Activated CD4-positive, alpha-beta T cell treated with anti-CD3 and anti-CD28 coated beads for 36 hours (primary cell): ENCODE results near the gene IKZF3. TPM values are rescaled to one million over a fixed set of nuclear protein-coding genes. Genes with fewer than 3 reads are reported as not detected.
A peak's percentile ranks its signal among the peaks of the same experiment; 100 is the strongest.

Experiments used
- ATAC-seq: fragments of 200-7000 bp; cut with Tn5 transposase; one replicate; pipeline ENCODE4 v1.10.0; 2021; ENCODE audit warnings: mild to moderate bottlenecking, moderate library complexity
- CTCF ChIA-PET: fragments of 350-600 bp; sonication (Branson Sonifier 250); formaldehyde crosslinking; loops from one replicate; lab custom pipeline; 2021; ENCODE audit warnings: antibody characterized with exemption; lab: Charles Lee
- POLR2A ChIA-PET: fragments of 350-600 bp; sonication (Branson Sonifier 250); formaldehyde crosslinking; loops from one replicate; lab custom pipeline; 2021; ENCODE audit warnings: antibody characterized with exemption, inconsistent platforms; lab: Charles Lee
- DNase-seq: peaks from one replicate; pipeline ENCODE4 v3.0.0-alpha.2; 2020
- H3K27ac Mint-ChIP-seq: one replicate; pipeline ENCODE4 v1.8.0; 2021; ENCODE audit warnings: mixed read lengths
- H3K27me3 Mint-ChIP-seq: one replicate; pipeline ENCODE4 v1.8.0; 2021; ENCODE audit warnings: mixed read lengths
- H3K36me3 Mint-ChIP-seq: one replicate; pipeline ENCODE4 v1.8.0; 2021; ENCODE audit warnings: low read depth, mixed read lengths
- H3K4me1 Mint-ChIP-seq: one replicate; pipeline ENCODE4 v1.8.0; 2021; ENCODE audit warnings: mixed read lengths
- H3K4me3 Mint-ChIP-seq: one replicate; pipeline ENCODE4 v1.8.0; 2021; ENCODE audit warnings: mild to moderate bottlenecking, moderate library complexity, mixed read lengths
- H3K9me3 Mint-ChIP-seq: one replicate; pipeline ENCODE4 v1.8.0; 2021; ENCODE audit warnings: low read depth, mixed read lengths
- intact Hi-C, 2 experiments: fragments of 100-400 bp; cut with DNase I in 1 of 2; cut with micrococcal nuclease in 1 of 2; formaldehyde crosslinking; loops; one replicate each; pipeline versions ENCODE4 v1.14.2 to v1.15.1; 2022 to 2024; cut with DNase I, micrococcal nuclease
- total RNA-seq, 2 experiments: library from RNA; stranded (reverse); gene quantifications; one replicate each; pipeline ENCODE4 v1.2.3, GENCODE V29; 2021

The IKZF3 gene
- total RNA-seq, 2 experiments from 2014 or later = 37.6 to 50.4 TPM

- Mint-ChIP-seq H3K27me3 (no peaks in the 10 kb centered on the region), H3K4me3 (peak overlapping the region; percentile 15), H3K36me3 (peaks cover 25% of the 10 kb centered on the region), H3K9me3 (no peaks in the 10 kb centered on the region), H3K4me1 (peaks cover 75% of the 10 kb centered on the region), H3K27ac (peak overlapping the region; percentile 74)
- ATAC-seq (no peak), DNase-seq (no peak)
- intact Hi-C loops = loop anchor here (5.0 kb wide), 2 partner anchors 35 to 340 kb away; no protein-coding TSS in a partner anchor
- POLR2A ChIA-PET = interaction anchor here (1.3 to 2.5 kb wide), 2 partner anchors 13 to 18 kb away, joined by 7 to 14 read pairs; no protein-coding TSS in a partner anchor
- CTCF ChIA-PET = interaction anchor here (2.1 kb wide), 1 partner anchor 103 kb away, joined by 8 read pairs; no protein-coding TSS in a partner anchor
Measured at GRCh38 chr17:39757176-39757662, 106.9 kb downstream of the IKZF3 start.

DNA sequence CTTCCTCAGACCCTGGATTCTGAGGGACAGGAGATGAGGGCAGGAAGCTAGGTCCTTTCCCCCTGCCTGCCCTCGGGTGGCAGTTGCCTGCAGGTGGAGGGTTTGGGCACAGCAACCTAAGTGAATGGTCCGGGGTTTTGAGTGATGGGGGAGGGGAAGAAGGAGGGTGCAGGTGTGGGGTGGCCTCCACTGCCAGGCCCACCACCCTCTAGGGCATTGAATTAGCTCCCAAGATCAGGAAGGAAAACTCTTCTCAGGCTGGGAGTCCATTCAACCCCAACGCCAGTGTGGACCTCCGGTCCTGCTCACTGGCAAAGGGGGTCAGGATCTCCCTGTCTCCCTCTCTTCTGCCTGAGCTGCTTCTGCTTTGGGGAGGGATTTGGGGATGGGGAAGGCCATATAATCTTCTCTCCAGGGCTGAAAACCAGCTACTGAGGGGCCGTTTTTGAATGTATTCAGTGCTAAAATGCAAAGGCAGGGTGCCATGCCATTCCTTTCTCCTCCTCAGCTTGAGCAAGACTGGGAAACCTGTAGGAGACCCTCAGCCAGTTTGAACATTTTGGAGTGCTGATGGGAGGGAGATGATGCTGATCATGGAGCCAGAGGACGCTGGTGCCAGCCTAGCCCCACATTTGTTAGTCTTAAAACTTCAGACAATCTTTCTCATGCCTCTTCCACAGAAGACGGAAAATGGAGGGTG lies 107.6 kb downstream of the IKZF3 start:
- ATAC-seq (no peak), DNase-seq (no peak)
- Mint-ChIP-seq H3K27me3 (no peaks in the 10 kb centered on the region), H3K27ac (peak overlapping the region; percentile 72), H3K36me3 (peaks cover 23% of the 10 kb centered on the region), H3K4me3 (peak overlapping the region; percentile 16), H3K4me1 (peaks cover 73% of the 10 kb centered on the region), H3K9me3 (no peaks in the 10 kb centered on the region)
- intact Hi-C loops = loop anchor here (5.0 kb wide), 2 partner anchors 36 to 341 kb away; no protein-coding TSS in a partner anchor
- ChIA-PET POLR2A (interaction anchor here (0.6 to 3.0 kb wide), 3 partner anchors 14 to 20 kb away, joined by 3 to 27 read pairs (median 19); no protein-coding TSS in a partner anchor), CTCF (interaction anchor here (0.6 to 2.1 kb wide), 8 partner anchors 14 to 946 kb away, joined by 3 to 9 read pairs (median 4); partner anchors contain the start of gene IKZF3)

- Mint-ChIP-seq H3K27ac (peak overlapping the region; percentile 72), H3K4me3 (peak overlapping the region; percentile 16), H3K27me3 (no peaks in the 10 kb centered on the region), H3K36me3 (peaks cover 18% of the 10 kb centered on the region), H3K9me3 (no peaks in the 10 kb centered on the region), H3K4me1 (peaks cover 69% of the 10 kb centered on the region)
- ChIA-PET CTCF (interaction anchor here (0.6 to 2.1 kb wide), 15 partner anchors 14 to 946 kb away, joined by 3 to 9 read pairs (median 3); partner anchors contain the start of genes IKZF3 and STARD3), POLR2A (interaction anchor here (0.6 to 3.0 kb wide), 5 partner anchors 14 to 176 kb away, joined by 3 to 27 read pairs (median 5); no protein-coding TSS in a partner anchor)
- DNase-seq (peak; percentile 64), ATAC-seq (no peak)
- intact Hi-C loops = loop anchor here (5.0 kb wide), 2 partner anchors 37 to 342 kb away; no protein-coding TSS in a partner anchor
Measured at GRCh38 chr17:39755554-39756379, 108.3 kb downstream of the IKZF3 start.

GRCh38 chr17:39754958-39755553 lies 109.1 kb downstream of the IKZF3 start:
- peaks cover 66% of the 10 kb centered on the region for H3K4me1 Mint-ChIP-seq
- ChIA-PET CTCF (interaction anchor here (0.5 to 3.5 kb wide), 22 partner anchors 8 to 318 kb away, joined by 3 to 16 read pairs (median 3); partner anchors contain the start of genes IKZF3, MIEN1, PGAP3 and STARD3), POLR2A (interaction anchor here (0.5 to 3.0 kb wide), 8 partner anchors 15 to 176 kb away, joined by 3 to 27 read pairs (median 4); no protein-coding TSS in a partner anchor)
- ATAC-seq = no peak
- no peaks in the 10 kb centered on the region for H3K27me3 Mint-ChIP-seq
- H3K36me3 Mint-ChIP-seq = peaks cover 16% of the 10 kb centered on the region
- intact Hi-C loops = loop anchor here (1.0 to 5.0 kb wide), 19 partner anchors 15 to 353 kb away; partner anchors contain the start of genes MIEN1 (in 2 of the 2), PSMD3 (in 2 of the 2), STARD3 (in 2 of the 2) and CDK12 (in 1 of the 2)
- H3K4me3 Mint-ChIP-seq = peak overlapping the region; percentile 16
- peak overlapping the region; percentile 72 for H3K27ac Mint-ChIP-seq
- DNase-seq = no peak
- no peaks in the 10 kb centered on the region for H3K9me3 Mint-ChIP-seq

DNA sequence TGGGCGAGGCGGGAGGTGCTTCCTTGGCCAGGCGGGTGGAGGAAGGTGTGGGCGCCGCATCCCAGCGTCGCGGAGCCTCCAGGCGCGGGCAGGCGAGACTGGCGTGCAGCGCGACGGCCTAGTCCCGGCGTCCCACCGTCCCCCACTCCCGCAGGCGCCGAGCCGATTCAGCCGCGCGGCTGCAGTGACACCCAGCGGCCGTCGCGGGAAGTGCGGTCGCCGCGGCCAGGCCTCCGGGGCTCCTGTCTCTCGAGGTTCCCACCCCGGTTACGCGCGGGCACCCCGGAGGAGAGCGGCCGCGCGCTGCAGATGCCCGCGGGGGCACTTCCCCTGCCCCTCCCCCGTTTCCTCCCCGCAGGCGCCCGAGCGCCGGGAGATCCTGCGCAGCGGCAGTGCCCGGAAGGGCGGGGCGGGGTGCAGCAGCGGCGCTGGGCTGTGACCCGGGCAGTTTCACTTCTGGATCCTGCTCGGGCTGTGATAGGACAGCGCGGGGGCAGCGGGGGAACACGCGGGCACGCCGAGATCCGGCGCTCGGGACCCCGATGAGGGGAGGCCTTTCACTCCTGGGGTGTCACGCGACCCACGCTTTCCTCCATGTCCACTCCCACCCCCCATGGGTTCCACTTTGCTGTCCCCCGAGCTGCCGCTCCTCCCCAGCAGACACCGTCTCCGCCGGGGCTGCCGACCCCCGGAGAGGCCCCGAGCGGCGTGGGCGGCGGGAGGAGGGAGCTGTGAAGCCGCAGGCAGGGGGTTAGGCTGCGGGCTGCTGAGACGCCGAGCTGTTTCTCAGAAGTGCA lies 109.8 kb downstream of the IKZF3 start:
- Mint-ChIP-seq H3K4me1 (peaks cover 61% of the 10 kb centered on the region), H3K9me3 (no peaks in the 10 kb centered on the region), H3K27me3 (no peaks in the 10 kb centered on the region), H3K27ac (peak overlapping the region; percentile 76), H3K36me3 (peaks cover 10% of the 10 kb centered on the region), H3K4me3 (peak overlapping the region; percentile 77)
- ChIA-PET CTCF (interaction anchor here (0.5 to 3.5 kb wide), 22 partner anchors 9 to 197 kb away, joined by 3 to 18 read pairs (median 4); partner anchors contain the start of genes GSDMB, IKZF3, MIEN1 and PGAP3), POLR2A (interaction anchor here (0.5 to 3.0 kb wide), 7 partner anchors 16 to 107 kb away, joined by 3 to 27 read pairs (median 5); no protein-coding TSS in a partner anchor)
- DNase-seq (peak; percentile 98), ATAC-seq (peak; percentile 86)
- intact Hi-C loops = loop anchor here (1.0 to 5.0 kb wide), 17 partner anchors 16 to 352 kb away; partner anchors contain the start of genes MIEN1 (in 2 of the 2), PSMD3 (in 2 of the 2), STARD3 (in 2 of the 2) and CDK12 (in 1 of the 2)

GRCh38 chr17:39753514-39754160 lies 110.5 kb downstream of the IKZF3 start:
- H3K27me3 Mint-ChIP-seq = no peaks in the 10 kb centered on the region
- peaks cover 54% of the 10 kb centered on the region for H3K4me1 Mint-ChIP-seq
- POLR2A ChIA-PET = interaction anchor here (1.2 to 3.0 kb wide), 2 partner anchors 16 to 130 kb away, joined by 3 to 27 read pairs; no protein-coding TSS in a partner anchor
- peak overlapping the region; percentile 96 for H3K27ac Mint-ChIP-seq
- H3K36me3 Mint-ChIP-seq = peaks cover 4% of the 10 kb centered on the region
- intact Hi-C loops = loop anchor here (1.0 to 5.0 kb wide), 17 partner anchors 17 to 351 kb away; partner anchors contain the start of genes MIEN1 (in 2 of the 2), PSMD3 (in 2 of the 2), STARD3 (in 2 of the 2) and CDK12 (in 1 of the 2)
- no peaks in the 10 kb centered on the region for H3K9me3 Mint-ChIP-seq
- ATAC-seq (peak; percentile 27), DNase-seq (peak; percentile 77)
- CTCF ChIA-PET = interaction anchor here (0.6 to 3.5 kb wide), 12 partner anchors 10 to 176 kb away, joined by 3 to 18 read pairs (median 5); partner anchors contain the start of genes GSDMB and MIEN1
- peak overlapping the region; percentile 77 for H3K4me3 Mint-ChIP-seq

DNA sequence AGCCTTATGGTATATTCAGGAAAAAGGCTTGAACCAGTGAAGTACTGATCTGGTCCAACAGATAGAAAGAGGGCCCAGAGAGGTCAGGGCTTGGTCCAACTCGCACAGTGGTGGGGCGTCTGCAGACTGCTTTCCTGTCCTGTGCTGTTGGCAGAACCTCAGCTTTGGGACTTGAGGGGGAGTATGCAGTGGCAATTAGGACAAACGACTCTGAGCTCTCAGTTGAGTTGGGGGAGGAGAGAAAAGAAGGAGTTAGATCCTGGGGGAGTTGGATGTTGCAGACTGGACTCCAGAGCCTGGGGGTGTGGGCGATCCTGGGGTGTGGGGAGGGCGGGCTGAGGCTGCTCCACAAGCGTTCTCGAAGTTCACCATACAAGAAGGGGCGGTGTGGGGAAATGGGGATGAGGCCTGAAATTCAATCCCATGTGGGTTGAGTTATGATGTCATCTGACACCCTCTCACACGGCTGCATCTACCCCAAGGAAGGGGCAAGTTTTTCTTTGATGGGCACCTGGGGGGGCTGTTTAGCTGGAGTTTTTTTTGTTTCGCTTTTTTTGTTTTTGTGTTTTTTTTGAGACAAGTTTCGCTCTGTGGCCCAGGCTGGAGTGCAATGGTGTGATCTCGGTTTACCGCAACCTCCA lies 111.8 kb downstream of the IKZF3 start:
- H3K9me3 Mint-ChIP-seq = no peaks in the 10 kb centered on the region
- H3K27ac Mint-ChIP-seq = peak overlapping the region; percentile 96
- POLR2A ChIA-PET = interaction anchor here (0.6 to 1.2 kb wide), 2 partner anchors 8 to 129 kb away, joined by 3 to 5 read pairs; no protein-coding TSS in a partner anchor

GRCh38 chr17:39751637-39752036 lies 112.5 kb downstream of the IKZF3 start:
- no peak for ATAC-seq
- POLR2A ChIA-PET = no interaction called here

More for the DNA sequence above, 111.8 kb downstream of the IKZF3 start:
- intact Hi-C loops = loop anchor here in 1 of 2 experiments (5.0 kb wide), 2 partner anchors 65 to 300 kb away; partner anchors contain the start of genes MED1 and PGAP3
- DNase-seq = peak; percentile 6
- H3K36me3 Mint-ChIP-seq = no peaks in the 10 kb centered on the region
- H3K27me3 Mint-ChIP-seq = no peaks in the 10 kb centered on the region
- H3K4me3 Mint-ChIP-seq = peak overlapping the region; percentile 77
- ATAC-seq = no peak
- CTCF ChIA-PET = interaction anchor here (0.6 to 3.5 kb wide), 10 partner anchors 8 to 189 kb away, joined by 3 to 18 read pairs (median 3); partner anchors contain the start of gene MIEN1
- H3K4me1 Mint-ChIP-seq = peaks cover 41% of the 10 kb centered on the region

More at GRCh38 chr17:39751637-39752036, 112.5 kb downstream of the IKZF3 start:
- Mint-ChIP-seq H3K4me1 (peaks cover 34% of the 10 kb centered on the region), H3K36me3 (no peaks in the 10 kb centered on the region), H3K27me3 (no peaks in the 10 kb centered on the region), H3K9me3 (no peaks in the 10 kb centered on the region), H3K27ac (no peak overlapping the region), H3K4me3 (no peak overlapping the region)
- intact Hi-C loops = loop anchor here in 1 of 2 experiments (5.0 kb wide), 2 partner anchors 64 to 299 kb away; partner anchors contain the start of genes MED1 and PGAP3
- DNase-seq = peak; percentile 11
- CTCF ChIA-PET = interaction anchor here (0.6 to 3.5 kb wide), 6 partner anchors 19 to 275 kb away, joined by 3 to 18 read pairs (median 6); partner anchors contain the start of gene MIEN1
